COR-L47 (cell line): ENCODE data around the gene FLOT1.

Experiments used
- DNase-seq: peaks from one replicate; lab custom pipeline; 2025; lab: John Stamatoyannopoulos, UW

FLOT1 gene

GRCh38 chr6:30679765-30680535 lies 62.5 kb downstream of the FLOT1 start:
- no peak for DNase-seq

DNA sequence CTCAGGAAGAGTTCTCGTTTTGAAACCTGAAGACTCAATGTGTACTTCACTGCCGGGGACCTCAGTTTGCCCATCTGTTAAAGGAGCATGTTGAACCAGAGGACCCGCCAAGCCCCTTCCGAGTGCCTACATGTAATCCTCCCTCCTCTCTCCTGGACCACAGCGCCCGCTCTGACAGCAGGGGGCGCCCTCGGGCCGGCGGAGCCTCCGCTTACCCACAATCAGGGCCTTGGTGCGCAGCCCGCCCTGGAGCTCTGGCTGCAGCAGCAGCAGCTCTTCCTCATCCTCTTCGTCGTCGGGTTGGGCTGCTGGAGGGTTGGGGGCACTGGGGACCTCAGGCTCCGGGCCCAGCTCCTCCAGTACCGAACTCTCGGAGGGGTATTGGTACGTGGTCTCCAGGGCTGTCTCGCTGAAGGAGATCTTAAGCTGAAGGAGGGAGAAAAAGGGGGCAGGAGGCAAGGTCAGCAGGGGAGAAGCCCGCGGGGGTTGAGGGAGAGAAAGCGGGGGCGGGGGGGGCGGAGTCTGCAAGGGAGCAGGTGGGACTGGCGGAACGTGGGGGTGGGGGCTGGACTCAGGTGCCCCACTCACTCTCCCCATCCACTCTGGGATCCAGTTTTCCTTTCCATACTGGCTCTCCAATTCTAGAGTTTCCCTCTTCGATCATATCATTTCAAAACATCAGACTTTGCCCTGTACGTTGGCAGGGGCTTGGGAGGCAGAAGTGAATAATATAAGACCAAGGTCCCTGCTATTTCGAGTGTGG lies 63.3 kb downstream of the FLOT1 start:
- peak; percentile 51 for DNase-seq
